SU-DHL-6 (cell line): ENCODE measurements around the gene NAGPA.

Experiments
- H2AFZ ChIP-seq: fragments of 200-600 bp; sonication (generic); 2 replicates; pipeline ENCODE4 v1.6.1; 2014; ENCODE audit warnings: low read depth, mild to moderate bottlenecking, moderate library complexity, mixed read lengths, antibody characterized with exemption, low read length; ENCODE audit not compliant: severe bottlenecking
- H3F3A ChIP-seq: fragments of 200-600 bp; shearing (Covaris generic); 2 replicates; pipeline ENCODE4 v1.6.0; 2016; ENCODE audit warnings: antibody characterized with exemption, mild to moderate bottlenecking; ENCODE audit not compliant: insufficient read depth
- H3K27ac ChIP-seq: fragments of 200-600 bp; sonication (generic); 2 replicates; pipeline ENCODE4 v1.5.1; 2016; ENCODE audit warnings: low read depth, mild to moderate bottlenecking, low read length, moderate library complexity, mixed read lengths
- H3K27me3 ChIP-seq: fragments of 200-600 bp; sonication (generic), shearing (Covaris generic); 2 replicates; pipeline ENCODE4 v1.6.0; 2014; ENCODE audit warnings: mild to moderate bottlenecking, low read length
- H3K36me3 ChIP-seq: fragments of 200-600 bp; sonication (generic); 2 replicates; pipeline ENCODE4 v1.6.1; 2014; ENCODE audit warnings: mild to moderate bottlenecking, low read length, mixed read lengths
- H3K4me2 ChIP-seq: fragments of 300-600, 200-600 bp; shearing (Covaris generic), sonication (generic); 2 replicates; pipeline ENCODE4 v1.6.0; 2014; ENCODE audit warnings: low read length, low read depth, mild to moderate bottlenecking; ENCODE audit not compliant: poor library complexity, severe bottlenecking
- H3K4me3 ChIP-seq: fragments of 200-600 bp; sonication (generic); 2 replicates; pipeline ENCODE4 v1.5.1; 2014; ENCODE audit warnings: antibody characterized with exemption, low read length, mild to moderate bottlenecking, mixed read lengths; ENCODE audit not compliant: insufficient read depth, poor library complexity, severe bottlenecking
- H3K79me2 ChIP-seq: fragments of 200-600 bp; sonication (generic); 2 replicates; pipeline ENCODE4 v1.6.1; 2014; ENCODE audit warnings: mild to moderate bottlenecking, low read length, moderate library complexity; ENCODE audit not compliant: insufficient read depth
- H3K9ac ChIP-seq: fragments of 200-600 bp; sonication (generic); 2 replicates; pipeline ENCODE4 v1.7.0; 2014; ENCODE audit warnings: mild to moderate bottlenecking, low read length
- H3K9me2 ChIP-seq: fragments of 200-600 bp; sonication (generic); replicated peaks from 2 replicates; pipeline ENCODE4 v1.6.1; 2014; ENCODE audit warnings: low read length; ENCODE audit not compliant: insufficient read depth
- H3K9me3 ChIP-seq: fragments of 200-600 bp; sonication (generic); 2 replicates; pipeline ENCODE4 v1.6.1; 2014; ENCODE audit warnings: low read length, mixed read lengths; ENCODE audit not compliant: insufficient read depth
- H4K20me1 ChIP-seq: fragments of 200-600 bp; sonication (generic); 2 replicates; pipeline ENCODE4 v1.6.1; 2014; ENCODE audit warnings: low read depth, mild to moderate bottlenecking, antibody characterized with exemption, low read length, moderate library complexity, mixed read lengths
- EZH2phosphoT487 ChIP-seq: fragments of 200-600 bp; sonication (generic), shearing (Covaris generic); conservative IDR thresholded peaks from 2 replicates; pipeline ENCODE4 v1.6.1; 2018; ENCODE audit warnings: mild to moderate bottlenecking, antibody characterized with exemption, low read length, moderate library complexity, mixed read lengths
- TF ChIP-seq, protein P1 (sequence below): fragments of 200-600 bp; sonication (generic); IDR thresholded peaks from one replicate; pipeline ENCODE4 v1.5.1; 2017; ENCODE audit warnings: antibody characterized with exemption, mild to moderate bottlenecking, low read length, moderate library complexity; ENCODE audit not compliant: insufficient read depth, poor library complexity, severe bottlenecking

Gene NAGPA

DNA sequence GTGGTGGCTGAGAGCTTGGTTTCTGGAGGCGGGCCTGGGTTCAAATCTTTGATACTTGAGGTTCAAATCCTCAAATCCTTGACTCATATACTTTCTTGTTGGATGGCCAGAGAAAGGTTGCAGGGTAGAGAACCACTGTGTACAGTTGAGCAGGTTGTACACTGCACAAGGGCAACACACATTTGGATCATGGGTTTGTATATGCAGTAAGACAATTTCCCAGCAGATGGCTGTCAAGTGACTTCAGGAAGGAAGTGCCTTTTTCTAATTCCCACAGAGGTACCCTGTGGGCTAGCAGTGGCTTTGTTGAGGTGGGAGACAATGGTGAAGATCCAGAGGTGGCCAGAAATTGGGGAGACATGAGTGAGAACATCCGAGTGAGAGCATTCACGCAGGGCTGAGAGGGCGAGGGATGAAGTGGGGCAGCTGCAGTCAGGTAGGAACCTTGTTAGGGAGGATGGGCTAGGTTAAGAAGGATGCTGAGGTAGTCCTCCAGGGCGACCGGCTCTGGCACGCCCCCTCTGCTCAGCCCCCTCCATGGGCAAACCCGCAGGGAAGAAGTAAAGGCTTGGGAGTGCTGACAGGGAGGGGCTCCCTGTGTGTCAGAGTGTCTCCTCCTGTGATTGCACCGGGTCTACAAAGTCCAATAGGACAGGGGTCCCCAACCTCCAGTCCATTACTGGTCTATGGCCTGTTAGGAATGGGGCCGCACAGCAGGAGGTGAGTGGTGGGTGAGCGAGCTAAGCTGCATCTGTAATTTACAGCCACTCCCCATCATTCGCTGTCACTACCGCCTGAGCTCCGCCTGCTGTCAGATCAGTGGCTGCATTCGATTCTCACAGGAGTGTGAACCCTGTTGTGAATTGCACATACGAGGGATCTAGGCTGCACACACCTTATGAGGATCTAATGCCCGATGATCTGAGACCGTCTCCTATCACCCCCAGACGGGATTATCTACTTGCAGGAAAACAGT lies 29.3 kb upstream of the NAGPA start:
- Histone ChIP-seq H3K27ac (no peak overlapping the region), H3K79me2 (no peaks in the 10 kb centered on the region), H3K4me3 (no peak overlapping the region), H2AFZ (no peak overlapping the region), H3K9me3 (no peaks in the 10 kb centered on the region), H4K20me1 (no peaks in the 10 kb centered on the region), H3K9me2 (no peaks in the 10 kb centered on the region), H3K36me3 (no peaks in the 10 kb centered on the region), H3F3A (no peaks in the 10 kb centered on the region), H3K9ac (no peak overlapping the region), H3K27me3 (no peaks in the 10 kb centered on the region), H3K4me2 (no peak overlapping the region)
- TF ChIP-seq, protein P1, sequence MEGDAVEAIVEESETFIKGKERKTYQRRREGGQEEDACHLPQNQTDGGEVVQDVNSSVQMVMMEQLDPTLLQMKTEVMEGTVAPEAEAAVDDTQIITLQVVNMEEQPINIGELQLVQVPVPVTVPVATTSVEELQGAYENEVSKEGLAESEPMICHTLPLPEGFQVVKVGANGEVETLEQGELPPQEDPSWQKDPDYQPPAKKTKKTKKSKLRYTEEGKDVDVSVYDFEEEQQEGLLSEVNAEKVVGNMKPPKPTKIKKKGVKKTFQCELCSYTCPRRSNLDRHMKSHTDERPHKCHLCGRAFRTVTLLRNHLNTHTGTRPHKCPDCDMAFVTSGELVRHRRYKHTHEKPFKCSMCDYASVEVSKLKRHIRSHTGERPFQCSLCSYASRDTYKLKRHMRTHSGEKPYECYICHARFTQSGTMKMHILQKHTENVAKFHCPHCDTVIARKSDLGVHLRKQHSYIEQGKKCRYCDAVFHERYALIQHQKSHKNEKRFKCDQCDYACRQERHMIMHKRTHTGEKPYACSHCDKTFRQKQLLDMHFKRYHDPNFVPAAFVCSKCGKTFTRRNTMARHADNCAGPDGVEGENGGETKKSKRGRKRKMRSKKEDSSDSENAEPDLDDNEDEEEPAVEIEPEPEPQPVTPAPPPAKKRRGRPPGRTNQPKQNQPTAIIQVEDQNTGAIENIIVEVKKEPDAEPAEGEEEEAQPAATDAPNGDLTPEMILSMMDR, result no peak
- no peak for TF ChIP-seq EZH2phosphoT487

DNA sequence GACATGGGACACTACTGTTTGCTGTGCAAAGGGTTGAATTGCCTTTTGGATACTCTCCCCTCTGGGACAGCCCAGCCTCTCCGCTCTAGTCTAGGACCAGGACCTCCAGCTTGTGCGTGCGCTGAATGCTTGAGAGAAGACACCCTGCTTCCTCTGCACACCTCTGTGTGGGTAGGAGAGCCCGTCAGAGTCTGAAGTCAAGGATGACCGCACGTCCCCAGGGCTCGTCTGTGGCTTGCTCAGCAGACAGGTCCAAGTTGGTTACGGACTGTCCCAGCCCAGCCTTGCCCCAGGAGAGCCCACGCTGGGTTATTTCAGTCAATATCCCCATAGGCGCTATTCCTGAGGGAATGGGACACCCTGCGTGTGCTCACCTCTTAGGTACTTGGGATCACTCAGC lies 28.3 kb upstream of the NAGPA start:
- Histone ChIP-seq H3K9me3 (no peaks in the 10 kb centered on the region), H3K9ac (no peak overlapping the region), H2AFZ (no peak overlapping the region), H4K20me1 (no peaks in the 10 kb centered on the region), H3K36me3 (no peaks in the 10 kb centered on the region), H3K4me2 (no peak overlapping the region), H3K79me2 (no peaks in the 10 kb centered on the region), H3K9me2 (no peaks in the 10 kb centered on the region), H3K4me3 (no peak overlapping the region), H3K27ac (no peak overlapping the region), H3K27me3 (no peaks in the 10 kb centered on the region), H3F3A (no peaks in the 10 kb centered on the region)
- TF ChIP-seq, protein P1, result no peak
- TF ChIP-seq EZH2phosphoT487, result no peak

DNA sequence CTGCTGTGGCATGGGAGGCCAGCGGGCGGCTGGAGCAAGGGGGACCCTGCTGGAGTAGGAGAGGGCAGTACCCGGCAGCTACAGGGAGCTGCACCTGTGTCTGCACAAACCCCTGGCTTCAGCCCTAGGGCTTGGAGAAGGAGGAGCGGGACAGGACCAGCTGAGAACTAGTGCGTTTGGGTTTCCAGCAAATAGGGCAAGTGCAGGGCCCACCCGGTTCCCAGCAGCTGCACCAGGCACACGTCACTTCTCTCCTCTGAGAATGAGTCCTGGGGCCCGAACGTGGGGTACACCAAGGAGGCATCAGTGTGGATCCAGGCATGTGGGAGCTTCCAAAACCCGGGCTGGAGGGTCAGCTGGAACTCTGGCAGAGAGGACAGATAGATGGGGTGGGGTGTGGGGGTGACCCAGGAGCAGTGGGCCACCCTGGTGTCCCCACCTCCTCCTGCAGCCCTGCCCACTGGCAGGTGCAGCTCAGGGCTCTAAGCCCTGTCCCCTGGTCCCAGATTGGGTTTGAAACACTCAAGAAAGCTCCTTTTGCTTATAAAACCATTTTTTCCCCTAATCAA lies 26.4 kb upstream of the NAGPA start:
- no peaks in the 10 kb centered on the region for H3K36me3 ChIP-seq
- no peaks in the 10 kb centered on the region for H4K20me1 ChIP-seq
- H3K4me2 ChIP-seq, result no peak overlapping the region
- no peak overlapping the region for H2AFZ ChIP-seq
- H3K9me3 ChIP-seq, result no peaks in the 10 kb centered on the region
- H3K4me3 ChIP-seq, result no peak overlapping the region
- H3K79me2 ChIP-seq, result no peaks in the 10 kb centered on the region
- no peaks in the 10 kb centered on the region for H3F3A ChIP-seq
- no peak overlapping the region for H3K9ac ChIP-seq
- TF ChIP-seq, protein P1, result no peak
- no peak for TF ChIP-seq EZH2phosphoT487
- H3K27ac ChIP-seq, result no peak overlapping the region
- H3K27me3 ChIP-seq, result no peaks in the 10 kb centered on the region
- no peaks in the 10 kb centered on the region for H3K9me2 ChIP-seq
